Measurements from ENCODE around the gene PREX1. TPM values are rescaled to one million over a fixed set of nuclear protein-coding genes. Genes with fewer than 3 reads are reported as not detected.
A peak's percentile ranks its signal among the peaks of the same experiment; 100 is the strongest.

PREX1 gene
- total RNA-seq, 2 experiments from 2014 or later = 20.7 to 25.3 TPM

GRCh38 chr20:48835390-48835789 is 7.6 kb upstream of the PREX1 start:
- Histone ChIP-seq H3K4me2 (ENCODE audit: low read length) (no peak overlapping the region), H3K9me2 (ENCODE audit: insufficient read depth, low read length) (no peaks in the 10 kb centered on the region), H4K20me1 (ENCODE audit: insufficient read depth, low read length) (no peaks in the 10 kb centered on the region), H3K36me3 (ENCODE audit: insufficient read depth, low read length) (no peaks in the 10 kb centered on the region), H3K27ac (ENCODE audit: low read depth, low read length, poor library complexity, severe bottlenecking) (no peak overlapping the region), H3K79me2 (ENCODE audit: insufficient read depth, low read depth, low read length) (no peaks in the 10 kb centered on the region), H2AFZ (ENCODE audit: low read length) (no peak overlapping the region), H3K4me1 (ENCODE audit: insufficient read depth, low read length, poor library complexity, severe bottlenecking) (peaks cover 30% of the 10 kb centered on the region), H3K4me3 (ENCODE audit: low read depth, low read length, poor library complexity, severe bottlenecking) (no peak overlapping the region), H3K9me3 (ENCODE audit: low read length) (no peaks in the 10 kb centered on the region)
- TF ChIP-seq CTCF (conservative IDR thresholded peaks at IDR 0.05; ENCODE audit: low read length) (no peak), EZH2phosphoT487 (IDR thresholded peaks at IDR 0.05; ENCODE audit: borderline replicate concordance, low read depth, low read length) (no peak)
- DNase-seq (ENCODE audit: low spot score) = no peak
- ChIA-PET CTCF (ENCODE audit: unreplicated experiment) (no interaction called here), POLR2A (interaction anchor here (0.5 kb wide), 1 partner anchor 76 kb away, joined by 3 read pairs; no protein-coding TSS in a partner anchor)
- BruUV-seq (replicated peaks) = no TSS peak
- intact Hi-C loops (cut with micrococcal nuclease; ENCODE audit: unreplicated experiment) = no loop called here

GRCh38 chr20:48834278-48834677 is 6.5 kb upstream of the PREX1 start:
- intact Hi-C loops (cut with micrococcal nuclease; ENCODE audit: unreplicated experiment) = no loop called here
- Histone ChIP-seq H3K79me2 (ENCODE audit: insufficient read depth, low read depth, low read length) (no peaks in the 10 kb centered on the region), H3K4me1 (ENCODE audit: insufficient read depth, low read length, poor library complexity, severe bottlenecking) (peaks cover 25% of the 10 kb centered on the region), H3K9me2 (ENCODE audit: insufficient read depth, low read length) (no peaks in the 10 kb centered on the region), H3K27ac (ENCODE audit: low read depth, low read length, poor library complexity, severe bottlenecking) (no peak overlapping the region), H3K36me3 (ENCODE audit: insufficient read depth, low read length) (no peaks in the 10 kb centered on the region), H4K20me1 (ENCODE audit: insufficient read depth, low read length) (no peaks in the 10 kb centered on the region), H2AFZ (ENCODE audit: low read length) (no peak overlapping the region), H3K4me2 (ENCODE audit: low read length) (no peak overlapping the region), H3K9me3 (ENCODE audit: low read length) (no peaks in the 10 kb centered on the region), H3K4me3 (ENCODE audit: low read depth, low read length, poor library complexity, severe bottlenecking) (no peak overlapping the region)
- ChIA-PET CTCF (ENCODE audit: unreplicated experiment) (no interaction called here), POLR2A (no interaction called here)
- BruUV-seq (replicated peaks) = no TSS peak
- DNase-seq (ENCODE audit: low spot score) = no peak
- no peak for TF ChIP-seq EZH2phosphoT487 (IDR thresholded peaks at IDR 0.05; ENCODE audit: borderline replicate concordance, low read depth, low read length)
- TF ChIP-seq CTCF (conservative IDR thresholded peaks at IDR 0.05; ENCODE audit: low read length) = no peak

GRCh38 chr20:48832405-48832730 is 4.6 kb upstream of the PREX1 start:
- Histone ChIP-seq H3K9me3 (ENCODE audit: low read length) (no peaks in the 10 kb centered on the region), H4K20me1 (ENCODE audit: insufficient read depth, low read length) (no peaks in the 10 kb centered on the region), H3K27ac (ENCODE audit: low read depth, low read length, poor library complexity, severe bottlenecking) (no peak overlapping the region), H3K36me3 (ENCODE audit: insufficient read depth, low read length) (no peaks in the 10 kb centered on the region), H3K4me1 (ENCODE audit: insufficient read depth, low read length, poor library complexity, severe bottlenecking) (peaks cover 25% of the 10 kb centered on the region), H3K4me3 (ENCODE audit: low read depth, low read length, poor library complexity, severe bottlenecking) (no peak overlapping the region), H2AFZ (ENCODE audit: low read length) (peak overlapping the region; percentile 25; the same call in 1 of the 2 replicates), H3K79me2 (ENCODE audit: insufficient read depth, low read depth, low read length) (peaks cover under 1% of the 10 kb centered on the region; the same call in 1 of the 2 replicates), H3K4me2 (ENCODE audit: low read length) (peak overlapping the region; percentile 38), H3K9me2 (ENCODE audit: insufficient read depth, low read length) (no peaks in the 10 kb centered on the region)
- no TSS peak for BruUV-seq (replicated peaks)
- DNase-seq (ENCODE audit: low spot score) = no peak
- intact Hi-C loops (cut with micrococcal nuclease; ENCODE audit: unreplicated experiment) = no loop called here
- no peak for TF ChIP-seq EZH2phosphoT487 (IDR thresholded peaks at IDR 0.05; ENCODE audit: borderline replicate concordance, low read depth, low read length)
- no peak for TF ChIP-seq CTCF (conservative IDR thresholded peaks at IDR 0.05; ENCODE audit: low read length)
- CTCF ChIA-PET (ENCODE audit: unreplicated experiment) = no interaction called here
- POLR2A ChIA-PET = interaction anchor here (0.5 kb wide), 1 partner anchor 1083 kb away, joined by 4 read pairs; no protein-coding TSS in a partner anchor

Data from OCI-LY7 (cell line).